Activated CD4-positive, alpha-beta T cell treated with anti-CD3 and anti-CD28 coated beads, Interleukin-2, Interleukin-4, amounts not matched to agents 100 ng/mL and 50 ng/mL, durations not matched to agents 16 hours and 8 hours (primary cell): Measurements from ENCODE around the gene EML3.
"Not testable (repeated sequence)": the region's sequence is repeated elsewhere in the genome, so short reads cannot be mapped to it uniquely, and the experiment has no call there.

ENCODE experiments used
- DNase-seq: peaks from one replicate; pipeline ENCODE4 v3.0.0-alpha.2; 2020; ENCODE audit warnings: low spot score

Gene EML3

GRCh38 chr11:62595124-62595523 is 17.5 kb downstream of the EML3 start:
- DNase-seq, result no peak

GRCh38 chr11:62593434-62594044 is 19.0 kb downstream of the EML3 start:
- DNase-seq, result peak; percentile 80

GRCh38 chr11:62592989-62593421 is 19.6 kb downstream of the EML3 start:
- DNase-seq, result no peak

GRCh38 chr11:62592146-62592815 is 20.3 kb downstream of the EML3 start:
- DNase-seq, result no peak

- DNase-seq, result peak; percentile 98
These were observed 21.0 kb downstream of the EML3 start, which contains the start of gene TUT1 for GRCh38 chr11:62591448-62592145. Gene TUT1 (minus strand): TSS chr11:62591523. CDS start chr11:62591485, 38 bp downstream.

- DNase-seq, result no peak
These were observed 23.5 kb downstream of the EML3 start for GRCh38 chr11:62588966-62589637.

GRCh38 chr11:62585356-62585755 is 27.2 kb downstream of the EML3 start:
- DNase-seq, result not testable (repeated sequence)

GRCh38 chr11:62581735-62582134 is 30.8 kb downstream of the EML3 start:
- not testable (repeated sequence) for DNase-seq

- no peak for DNase-seq
These were observed 31.4 kb downstream of the EML3 start for GRCh38 chr11:62580959-62581715.

GRCh38 chr11:62579252-62579651 is 33.3 kb downstream of the EML3 start:
- DNase-seq, result no peak

- no peak for DNase-seq
These were observed 34.0 kb downstream of the EML3 start for GRCh38 chr11:62578541-62578940.

- DNase-seq, result no peak
These were observed 35.4 kb downstream of the EML3 start for GRCh38 chr11:62577046-62577714.

GRCh38 chr11:62575837-62576236 is 36.7 kb downstream of the EML3 start:
- no peak for DNase-seq

- no peak for DNase-seq
These were observed 37.4 kb downstream of the EML3 start for GRCh38 chr11:62575156-62575555.

GRCh38 chr11:62574363-62575071 is 38.1 kb downstream of the EML3 start:
- DNase-seq, result no peak

- peak; percentile 100 for DNase-seq
These were observed 38.8 kb downstream of the EML3 start, which contains the start of gene EEF1G for GRCh38 chr11:62573592-62574362. Gene EEF1G (minus strand): TSS chr11:62573891. CDS start chr11:62573842, 49 bp downstream.

GRCh38 chr11:62573006-62573591 is 39.5 kb downstream of the EML3 start:
- DNase-seq, result no peak

- no peak for DNase-seq
These were observed 40.1 kb downstream of the EML3 start for GRCh38 chr11:62572431-62572830.

GRCh38 chr11:62571493-62571892 is 41.1 kb downstream of the EML3 start:
- not testable (repeated sequence) for DNase-seq
